Neural progenitor cell (in vitro differentiated cells): ENCODE measurements around the gene TBC1D7.

Source experiments
- CTCF ChIP-seq: fragments of 200-600 bp; sonication (generic); IDR thresholded peaks from 2 replicates; pipeline ENCODE4 v1.5.1; 2017; ENCODE audit warnings: antibody characterized with exemption, mild to moderate bottlenecking
- EZH2 ChIP-seq: fragments of 200-600 bp; sonication (generic); IDR thresholded peaks from 2 replicates; pipeline ENCODE4 v1.6.1; 2017; ENCODE audit warnings: antibody characterized with exemption, mild to moderate bottlenecking, moderate library complexity
- EZH2phosphoT487 ChIP-seq: fragments of 200-600 bp; sonication (generic); IDR thresholded peaks from 2 replicates; pipeline ENCODE4 v1.6.1; 2017; ENCODE audit warnings: antibody characterized with exemption

- TF ChIP-seq CTCF (peak; percentile 36), EZH2 (no peak), EZH2phosphoT487 (no peak)
These were observed 30.2 kb upstream of the TBC1D7 start for GRCh38 chr6:13358511-13358910.
